ENCODE results near the gene LHFPL3. TPM values are rescaled to one million over a fixed set of nuclear protein-coding genes. Genes with fewer than 3 reads are reported as not detected.
"Not testable (repeated sequence)": the region's sequence is repeated elsewhere in the genome, so short reads cannot be mapped to it uniquely, and the experiment has no call there.

The LHFPL3 gene
- total RNA-seq, 2 donors from 2014 or later, result not detected

DNA sequence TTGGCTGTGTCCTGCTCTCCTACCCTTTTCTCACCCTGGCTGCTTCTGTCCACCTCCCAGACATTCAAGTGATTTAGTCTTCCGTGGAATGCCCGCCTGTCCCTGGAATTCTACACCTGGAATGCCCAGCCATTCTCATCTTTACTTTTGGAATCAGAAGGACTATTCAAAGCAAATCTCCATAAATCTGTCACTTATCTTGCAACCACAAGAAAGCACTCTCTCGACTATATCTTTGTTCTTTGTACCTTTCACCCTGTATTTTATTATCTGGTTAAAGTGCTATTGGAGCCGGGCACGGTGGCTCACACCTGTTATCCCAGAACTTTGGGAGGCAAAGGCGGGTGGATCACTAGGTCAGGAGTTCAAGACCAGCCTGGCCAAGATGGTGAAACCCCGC is 606.3 kb downstream of the LHFPL3 start:
- H3K9me3 ChIP-seq, result no peaks in the 10 kb centered on the region
- H3K4me3 ChIP-seq, result no peak overlapping the region
- no peaks in the 10 kb centered on the region for H3K36me3 ChIP-seq
- H3K27ac ChIP-seq, result no peak overlapping the region
- TF ChIP-seq, protein P1, sequence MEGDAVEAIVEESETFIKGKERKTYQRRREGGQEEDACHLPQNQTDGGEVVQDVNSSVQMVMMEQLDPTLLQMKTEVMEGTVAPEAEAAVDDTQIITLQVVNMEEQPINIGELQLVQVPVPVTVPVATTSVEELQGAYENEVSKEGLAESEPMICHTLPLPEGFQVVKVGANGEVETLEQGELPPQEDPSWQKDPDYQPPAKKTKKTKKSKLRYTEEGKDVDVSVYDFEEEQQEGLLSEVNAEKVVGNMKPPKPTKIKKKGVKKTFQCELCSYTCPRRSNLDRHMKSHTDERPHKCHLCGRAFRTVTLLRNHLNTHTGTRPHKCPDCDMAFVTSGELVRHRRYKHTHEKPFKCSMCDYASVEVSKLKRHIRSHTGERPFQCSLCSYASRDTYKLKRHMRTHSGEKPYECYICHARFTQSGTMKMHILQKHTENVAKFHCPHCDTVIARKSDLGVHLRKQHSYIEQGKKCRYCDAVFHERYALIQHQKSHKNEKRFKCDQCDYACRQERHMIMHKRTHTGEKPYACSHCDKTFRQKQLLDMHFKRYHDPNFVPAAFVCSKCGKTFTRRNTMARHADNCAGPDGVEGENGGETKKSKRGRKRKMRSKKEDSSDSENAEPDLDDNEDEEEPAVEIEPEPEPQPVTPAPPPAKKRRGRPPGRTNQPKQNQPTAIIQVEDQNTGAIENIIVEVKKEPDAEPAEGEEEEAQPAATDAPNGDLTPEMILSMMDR (IDR thresholded peaks at IDR 0.05), result no peak
- no peaks in the 10 kb centered on the region for H3K27me3 ChIP-seq (replicated peaks; ENCODE audit: insufficient read depth)
- no peak for ATAC-seq (ENCODE audit: insufficient number of reproducible peaks, low FRiP score, low read depth)
- DNase-seq (ENCODE audit: low spot score), result no peak
- H3K4me1 ChIP-seq (ENCODE audit: control insufficient read depth in 1 of 2, low read depth in 2 of 2), result no peaks in the 10 kb centered on the region

DNA sequence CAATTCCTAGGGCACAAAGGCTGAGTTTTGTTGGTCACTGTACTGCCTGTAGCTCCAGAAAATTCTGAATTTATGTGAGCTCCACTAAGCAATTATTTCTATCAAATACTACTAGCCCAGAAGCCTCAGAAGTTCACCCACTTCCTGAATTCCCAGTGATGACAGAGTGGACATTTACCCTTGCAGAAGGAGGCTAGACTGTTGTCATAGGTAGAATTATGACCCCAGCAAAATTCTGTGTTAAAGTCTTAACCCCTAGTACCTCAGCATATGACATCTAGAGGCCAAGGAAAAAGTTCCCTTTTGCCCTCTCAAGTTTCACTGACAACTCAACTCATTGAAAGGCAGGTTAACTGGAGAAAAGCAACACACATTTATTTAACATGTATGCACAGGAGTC is 606.9 kb downstream of the LHFPL3 start:
- ATAC-seq (ENCODE audit: insufficient number of reproducible peaks, low FRiP score, low read depth) (no peak), DNase-seq (ENCODE audit: low spot score) (no peak)
- no peak overlapping the region for H3K27ac ChIP-seq

DNA sequence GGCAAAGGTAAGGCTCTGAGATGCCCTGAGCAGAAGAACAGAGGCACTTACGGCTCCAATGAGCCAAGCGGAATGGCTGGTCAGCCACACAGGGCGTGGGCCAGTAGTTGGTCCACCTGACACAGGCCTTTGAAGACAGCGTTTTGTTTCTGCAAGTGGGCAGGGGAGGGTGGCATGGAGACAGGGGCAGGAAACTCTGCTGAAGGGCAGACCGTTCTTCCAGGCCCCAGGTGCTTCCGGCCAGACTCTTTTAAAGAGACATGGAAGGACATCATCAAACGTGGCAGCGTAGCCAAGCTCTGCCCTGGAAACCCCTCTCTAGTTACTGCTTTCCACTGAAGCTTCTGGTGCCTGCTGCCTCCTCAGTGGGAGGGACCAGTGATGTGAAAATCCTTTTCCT is 608.1 kb downstream of the LHFPL3 start:
- no peak for DNase-seq (ENCODE audit: low spot score)
- H3K9me3 ChIP-seq, result no peaks in the 10 kb centered on the region
- H3K27me3 ChIP-seq (replicated peaks; ENCODE audit: insufficient read depth), result no peaks in the 10 kb centered on the region
- TF ChIP-seq, protein P1 (IDR thresholded peaks at IDR 0.05), result no peak
- no peak for ATAC-seq (ENCODE audit: insufficient number of reproducible peaks, low FRiP score, low read depth)
- no peak overlapping the region for H3K27ac ChIP-seq
- no peaks in the 10 kb centered on the region for H3K36me3 ChIP-seq
- no peak overlapping the region for H3K4me3 ChIP-seq
- no peaks in the 10 kb centered on the region for H3K4me1 ChIP-seq (ENCODE audit: control insufficient read depth in 1 of 2, low read depth in 2 of 2)

More for the DNA sequence above, 606.9 kb downstream of the LHFPL3 start:
- H3K4me1 ChIP-seq (ENCODE audit: control insufficient read depth in 1 of 2, low read depth in 2 of 2), result no peaks in the 10 kb centered on the region
- H3K27me3 ChIP-seq (replicated peaks; ENCODE audit: insufficient read depth), result no peaks in the 10 kb centered on the region
- H3K36me3 ChIP-seq, result no peaks in the 10 kb centered on the region
- no peak overlapping the region for H3K4me3 ChIP-seq
- H3K9me3 ChIP-seq, result no peaks in the 10 kb centered on the region
- TF ChIP-seq, protein P1 (IDR thresholded peaks at IDR 0.05), result no peak

DNA sequence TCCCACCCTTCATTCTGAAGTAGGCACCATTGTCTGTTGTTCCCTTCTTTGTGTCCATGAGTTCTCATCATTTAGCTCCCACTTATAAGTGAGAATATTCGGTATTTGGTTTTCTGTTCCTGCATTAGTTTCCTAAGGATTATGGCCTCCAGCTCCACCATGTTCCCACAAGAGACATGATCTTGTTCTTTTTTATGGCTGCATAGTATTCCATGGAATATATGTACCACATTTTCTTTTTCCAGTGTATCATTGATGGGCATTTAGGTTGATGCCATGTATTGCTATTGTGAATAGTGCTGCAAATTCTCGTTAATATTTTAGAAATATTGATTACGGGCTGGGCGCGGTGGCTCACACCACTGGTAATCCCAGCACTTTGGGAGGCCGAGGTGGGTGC is 609.1 kb downstream of the LHFPL3 start:
- DNase-seq (ENCODE audit: low spot score); H3K36me3 ChIP-seq; H3K4me1 ChIP-seq (ENCODE audit: control insufficient read depth in 1 of 2, low read depth in 2 of 2); H3K27me3 ChIP-seq (replicated peaks; ENCODE audit: insufficient read depth); H3K27ac ChIP-seq; H3K9me3 ChIP-seq; H3K4me3 ChIP-seq; ATAC-seq (ENCODE audit: insufficient number of reproducible peaks, low FRiP score, low read depth): not testable (repeated sequence)

DNA sequence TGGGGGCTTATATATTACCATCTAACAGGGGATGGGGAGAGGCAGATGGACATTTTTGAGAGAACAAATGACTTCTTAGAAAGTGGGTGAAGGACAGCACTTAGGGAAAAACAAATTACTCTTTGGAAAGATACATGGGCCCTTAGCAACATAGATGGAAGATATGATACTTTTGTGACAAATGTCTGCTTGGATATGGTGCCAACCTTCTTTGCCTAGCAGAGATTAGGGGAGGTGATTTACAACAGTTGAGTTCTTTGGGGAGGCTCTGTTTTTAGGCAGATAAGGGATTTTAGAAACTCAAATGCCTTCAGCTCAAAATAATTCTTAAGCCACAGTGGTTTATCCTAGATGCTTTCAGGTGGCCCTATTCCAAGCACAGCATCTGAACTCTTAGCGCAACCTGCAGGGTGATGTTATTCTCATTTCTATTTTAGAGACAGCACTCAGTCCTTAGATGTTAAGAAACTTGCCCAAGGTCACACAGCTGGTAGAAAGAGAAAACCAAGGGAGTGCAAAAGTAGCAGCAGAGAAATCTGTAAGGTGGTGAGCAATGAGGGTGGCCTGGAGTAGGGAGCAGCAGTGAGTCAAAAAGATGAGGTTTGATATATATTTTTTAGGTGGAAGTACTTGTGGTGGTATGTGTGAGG is 610.5 kb downstream of the LHFPL3 start:
- no peaks in the 10 kb centered on the region for H3K9me3 ChIP-seq
- no peak overlapping the region for H3K27ac ChIP-seq
- H3K4me1 ChIP-seq (ENCODE audit: control insufficient read depth in 1 of 2, low read depth in 2 of 2), result peaks cover 0 to 5% of the 10 kb centered on the region in 2 donors
- H3K4me3 ChIP-seq, result no peak overlapping the region
- H3K27me3 ChIP-seq (replicated peaks; ENCODE audit: insufficient read depth), result no peaks in the 10 kb centered on the region
- TF ChIP-seq, protein P1 (IDR thresholded peaks at IDR 0.05), result no peak
- no peaks in the 10 kb centered on the region for H3K36me3 ChIP-seq
- ATAC-seq (ENCODE audit: insufficient number of reproducible peaks, low FRiP score, low read depth), result no peak
- DNase-seq (ENCODE audit: low spot score), result no peak
